Measurements from ENCODE around the gene ADAMTS2. TPM values are rescaled to one million over a fixed set of nuclear protein-coding genes. Genes with fewer than 3 reads are reported as not detected.

Gene ADAMTS2
- total and polyA plus RNA-seq, 12 donors: 4.3 to 70.3 (median 22.4) TPM

DNA sequence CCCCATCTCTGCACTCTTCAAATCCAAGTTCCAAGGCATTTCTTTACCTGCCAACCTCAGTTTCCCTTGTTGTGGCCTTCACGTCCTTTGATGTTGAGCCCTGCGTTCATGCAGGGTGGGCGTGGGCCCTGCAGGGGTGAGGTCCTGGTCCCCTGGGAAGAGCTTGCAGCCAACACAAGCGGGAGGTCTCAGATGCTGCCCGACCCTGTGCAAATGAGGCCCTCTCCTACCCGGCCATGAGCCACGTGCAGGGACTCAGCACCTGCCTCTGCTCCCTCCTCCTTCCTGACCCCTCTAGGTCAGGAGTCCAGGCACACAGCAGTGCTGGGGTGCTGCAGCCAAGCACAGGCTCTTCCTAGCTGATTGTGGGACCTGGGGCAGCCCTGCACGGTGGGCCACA, 124.5 kb downstream of the ADAMTS2 start:
- WGBS, 4 donors: 83 to 86% (median 84%) methylated on average over 5 to 8 of the region's 8 CpGs
- no peaks in the 10 kb centered on the region for H3K27me3 ChIP-seq
- no peak overlapping the region for H3K4me3 ChIP-seq
- no peaks in the 10 kb centered on the region for H3K4me1 ChIP-seq (replicated peaks in 1 of 2)
- no peak for DNase-seq
- H3K27ac ChIP-seq: no peak overlapping the region
- intact Hi-C loops (cut with DNase I): no loop called here
- no peaks in the 10 kb centered on the region for H3K9me3 ChIP-seq (replicated peaks in 1 of 3)
- H3K36me3 ChIP-seq (replicated peaks in 1 of 2): no peaks in the 10 kb centered on the region
- TF ChIP-seq, protein P1, sequence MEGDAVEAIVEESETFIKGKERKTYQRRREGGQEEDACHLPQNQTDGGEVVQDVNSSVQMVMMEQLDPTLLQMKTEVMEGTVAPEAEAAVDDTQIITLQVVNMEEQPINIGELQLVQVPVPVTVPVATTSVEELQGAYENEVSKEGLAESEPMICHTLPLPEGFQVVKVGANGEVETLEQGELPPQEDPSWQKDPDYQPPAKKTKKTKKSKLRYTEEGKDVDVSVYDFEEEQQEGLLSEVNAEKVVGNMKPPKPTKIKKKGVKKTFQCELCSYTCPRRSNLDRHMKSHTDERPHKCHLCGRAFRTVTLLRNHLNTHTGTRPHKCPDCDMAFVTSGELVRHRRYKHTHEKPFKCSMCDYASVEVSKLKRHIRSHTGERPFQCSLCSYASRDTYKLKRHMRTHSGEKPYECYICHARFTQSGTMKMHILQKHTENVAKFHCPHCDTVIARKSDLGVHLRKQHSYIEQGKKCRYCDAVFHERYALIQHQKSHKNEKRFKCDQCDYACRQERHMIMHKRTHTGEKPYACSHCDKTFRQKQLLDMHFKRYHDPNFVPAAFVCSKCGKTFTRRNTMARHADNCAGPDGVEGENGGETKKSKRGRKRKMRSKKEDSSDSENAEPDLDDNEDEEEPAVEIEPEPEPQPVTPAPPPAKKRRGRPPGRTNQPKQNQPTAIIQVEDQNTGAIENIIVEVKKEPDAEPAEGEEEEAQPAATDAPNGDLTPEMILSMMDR (IDR thresholded peaks at IDR 0.05): no peak
- TF ChIP-seq POLR2A (IDR thresholded peaks at IDR 0.05): no peak

DNA sequence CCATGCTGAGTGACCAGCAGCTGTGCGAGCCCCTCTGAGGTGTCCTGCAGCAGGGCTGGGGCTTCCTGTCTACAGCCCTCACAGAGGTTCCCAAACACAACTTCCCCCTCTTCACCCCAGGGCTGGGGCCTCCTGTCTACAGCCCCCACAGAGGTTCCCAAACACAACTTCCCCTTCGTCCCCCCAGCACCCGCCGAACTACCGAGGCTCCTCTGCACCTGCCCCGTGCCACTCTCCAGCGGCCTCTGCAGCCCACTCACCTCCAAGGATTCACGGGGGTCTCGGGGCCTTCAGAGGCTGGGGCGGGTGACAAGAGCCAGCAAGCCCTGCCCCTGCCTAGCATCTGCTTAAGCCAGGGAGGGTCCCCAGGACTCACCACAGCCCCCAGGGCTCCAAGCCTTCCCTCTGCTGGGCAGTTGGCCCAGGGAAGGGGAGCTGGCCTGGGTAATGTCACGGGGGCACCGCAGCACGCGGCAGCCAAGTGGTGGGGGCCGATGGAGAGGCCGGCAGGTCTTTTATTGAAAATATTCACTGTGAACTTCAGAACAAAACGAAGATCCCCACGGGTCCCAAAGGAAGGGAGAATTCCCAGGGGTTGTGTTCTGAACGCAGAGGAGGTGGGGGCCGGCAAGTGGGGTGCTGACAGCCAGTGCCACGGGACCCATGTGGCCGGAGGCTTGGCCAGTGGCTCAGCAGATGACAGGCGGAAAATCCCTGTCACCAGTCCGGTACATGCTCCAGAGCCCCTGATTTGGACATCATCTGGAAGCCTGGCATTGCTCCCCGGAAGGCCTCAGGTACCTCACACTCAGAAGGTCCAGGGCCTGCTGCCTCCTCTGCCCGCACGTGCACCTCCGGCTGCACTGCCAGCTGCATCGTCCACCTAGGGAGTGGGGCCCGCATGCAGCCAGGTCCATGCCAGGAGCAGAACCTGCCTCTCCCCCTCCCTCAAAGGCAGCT, 125.3 kb downstream of the ADAMTS2 start:
- no peak overlapping the region for H3K4me3 ChIP-seq
- H3K36me3 ChIP-seq (replicated peaks in 1 of 2): no peaks in the 10 kb centered on the region
- TF ChIP-seq, protein P1 (IDR thresholded peaks at IDR 0.05): no peak
- intact Hi-C loops (cut with DNase I): no loop called here
- H3K27me3 ChIP-seq: no peaks in the 10 kb centered on the region
- H3K27ac ChIP-seq: no peak overlapping the region
- H3K9me3 ChIP-seq (replicated peaks in 1 of 3): no peaks in the 10 kb centered on the region
- no peak for DNase-seq
- H3K4me1 ChIP-seq (replicated peaks in 1 of 2): no peaks in the 10 kb centered on the region
- 75 to 89% (median 80%) methylated on average over 19 to 30 of the region's 30 CpGs for WGBS, 4 donors

DNA sequence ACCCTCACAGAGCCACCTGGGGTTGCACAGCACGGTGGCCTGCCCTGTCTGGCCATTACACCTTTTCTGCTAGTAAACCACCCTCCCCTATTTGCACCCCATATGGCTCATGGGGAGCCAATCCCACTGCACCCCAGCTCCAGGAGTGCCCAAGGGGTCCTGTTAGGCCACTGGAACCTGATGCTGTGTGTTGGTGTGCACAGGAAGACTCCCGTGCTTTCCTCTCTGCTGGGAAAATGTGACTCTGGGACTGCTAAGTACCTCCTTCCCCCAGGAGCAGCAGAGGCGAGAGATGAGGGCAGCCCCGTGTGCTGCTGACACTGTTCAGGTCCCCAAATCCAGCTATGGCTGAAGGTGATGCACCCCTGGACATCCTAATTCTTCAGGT, 126.3 kb downstream of the ADAMTS2 start:
- Histone ChIP-seq H3K9me3 (replicated peaks in 1 of 3) (no peaks in the 10 kb centered on the region), H3K36me3 (replicated peaks in 1 of 2) (no peaks in the 10 kb centered on the region), H3K27me3 (no peaks in the 10 kb centered on the region), H3K4me1 (replicated peaks in 1 of 2) (no peaks in the 10 kb centered on the region), H3K4me3 (no peak overlapping the region), H3K27ac (no peak overlapping the region)
- intact Hi-C loops (cut with DNase I): no loop called here
- 60 to 90% (median 80%) methylated on average over 2 to 4 of the region's 4 CpGs for WGBS, 4 donors
- TF ChIP-seq POLR2A (IDR thresholded peaks at IDR 0.05): no peak
- TF ChIP-seq, protein P1 (IDR thresholded peaks at IDR 0.05): no peak
- no peak for DNase-seq

DNA sequence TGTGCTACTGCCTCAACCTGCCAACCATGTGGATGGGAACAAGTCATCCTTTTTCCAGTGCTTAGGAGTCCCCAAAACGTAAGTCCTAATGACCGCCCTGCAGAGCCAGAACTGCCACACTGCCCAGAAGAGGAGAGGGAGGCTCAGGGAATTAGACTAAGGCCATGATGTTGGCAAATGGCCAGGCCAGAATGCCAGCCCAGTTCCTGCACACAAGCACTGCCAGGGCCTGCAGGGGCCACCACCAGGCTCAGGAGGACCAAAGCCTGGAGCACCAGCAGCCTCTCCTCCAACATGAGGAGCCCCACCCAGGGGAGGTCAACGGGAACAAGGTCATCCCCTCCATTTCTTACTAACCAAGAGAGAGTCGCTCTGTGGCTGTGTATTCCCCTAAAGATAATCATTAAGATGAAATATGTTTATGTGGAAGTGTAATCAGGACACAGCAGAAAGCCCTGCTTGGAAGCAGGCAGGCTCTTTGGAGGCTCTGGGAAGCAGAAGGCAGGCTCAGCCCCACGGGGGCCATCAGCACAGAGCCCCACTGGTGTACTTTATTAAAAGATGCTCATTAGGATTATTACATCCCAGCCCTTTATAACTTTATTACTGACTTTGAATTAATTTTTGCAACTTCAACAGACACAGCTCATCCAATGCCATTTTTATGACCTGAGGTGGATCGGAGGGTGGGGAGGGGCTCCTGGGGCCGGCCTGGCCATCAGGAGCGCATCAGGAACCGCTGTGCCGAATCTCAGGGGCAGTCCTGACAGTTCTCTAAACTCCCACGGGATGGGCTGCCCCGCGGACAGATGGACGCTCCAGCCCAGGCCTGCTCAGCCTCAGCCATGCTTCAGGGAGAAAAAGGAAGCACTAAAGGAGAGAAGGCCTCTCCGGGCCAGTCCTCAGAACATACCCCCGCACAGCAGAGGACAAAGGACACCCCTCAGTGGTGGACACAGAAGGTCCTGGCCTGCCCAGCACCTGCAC, 127.0 kb downstream of the ADAMTS2 start:
- H3K27me3 ChIP-seq: no peaks in the 10 kb centered on the region
- no peak overlapping the region for H3K4me3 ChIP-seq
- intact Hi-C loops (cut with DNase I): no loop called here
- H3K9me3 ChIP-seq (replicated peaks in 1 of 3): no peaks in the 10 kb centered on the region
- no peaks in the 10 kb centered on the region for H3K36me3 ChIP-seq (replicated peaks in 1 of 2)
- TF ChIP-seq POLR2A (IDR thresholded peaks at IDR 0.05): no peak
- TF ChIP-seq, protein P1 (IDR thresholded peaks at IDR 0.05): no peak
- peak in 1 of 7 donors; percentile 7 for DNase-seq
- no peaks in the 10 kb centered on the region for H3K4me1 ChIP-seq (replicated peaks in 1 of 2)
- H3K27ac ChIP-seq: no peak overlapping the region
- WGBS, 4 donors: 65 to 76% (median 74%) methylated on average over 7 to 16 of the region's 16 CpGs
